Measurements from ENCODE around the gene ATG2B. TPM values are rescaled to one million over a fixed set of nuclear protein-coding genes. Genes with fewer than 3 reads are reported as not detected.

The ATG2B gene
- total RNA-seq, 4 donors from 2014 or later = 17.1 to 56.6 (median 41.6) TPM

DNA sequence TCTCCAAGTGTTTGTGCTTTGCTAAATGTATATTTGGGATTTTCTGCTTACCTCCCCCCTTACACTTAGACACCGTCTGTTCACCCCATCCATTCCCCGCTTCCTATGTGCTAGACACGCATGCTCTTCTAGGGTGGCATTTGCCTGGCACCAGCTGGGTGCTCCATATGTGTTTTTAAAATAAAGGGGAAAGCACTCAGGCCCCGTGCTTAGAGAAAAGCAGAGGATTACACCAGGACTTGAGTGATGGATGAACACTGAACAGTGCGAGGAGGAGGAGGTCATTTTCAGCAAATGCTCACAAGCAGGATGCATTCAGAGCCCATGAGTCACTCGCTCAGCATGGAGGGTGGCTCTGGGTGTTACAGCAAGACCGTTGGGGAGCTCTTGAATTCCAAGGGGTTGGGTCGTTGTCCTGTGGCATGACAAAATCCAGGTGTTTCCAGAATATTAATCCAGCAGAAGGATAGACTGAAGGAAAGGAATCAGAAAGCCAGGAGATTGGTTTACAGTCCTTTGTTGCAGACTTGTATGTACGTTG, 110.1 kb downstream of the ATG2B start:
- H3K4me1 ChIP-seq = peaks cover 0 to 4% of the 10 kb centered on the region in 2 donors
- no peaks in the 10 kb centered on the region for H3K36me3 ChIP-seq
- no peaks in the 10 kb centered on the region for H3K27me3 ChIP-seq
- intact Hi-C loops (cut with DNase I; ENCODE audit: low total_unique reads) = no loop called here
- DNase-seq = peak in 1 of 2 donors; percentile 48
- no peak overlapping the region for H3K27ac ChIP-seq
- no peak overlapping the region for H3K4me3 ChIP-seq
- no peak for TF ChIP-seq POLR2A (IDR thresholded peaks at IDR 0.05)
- TF ChIP-seq, protein P1, sequence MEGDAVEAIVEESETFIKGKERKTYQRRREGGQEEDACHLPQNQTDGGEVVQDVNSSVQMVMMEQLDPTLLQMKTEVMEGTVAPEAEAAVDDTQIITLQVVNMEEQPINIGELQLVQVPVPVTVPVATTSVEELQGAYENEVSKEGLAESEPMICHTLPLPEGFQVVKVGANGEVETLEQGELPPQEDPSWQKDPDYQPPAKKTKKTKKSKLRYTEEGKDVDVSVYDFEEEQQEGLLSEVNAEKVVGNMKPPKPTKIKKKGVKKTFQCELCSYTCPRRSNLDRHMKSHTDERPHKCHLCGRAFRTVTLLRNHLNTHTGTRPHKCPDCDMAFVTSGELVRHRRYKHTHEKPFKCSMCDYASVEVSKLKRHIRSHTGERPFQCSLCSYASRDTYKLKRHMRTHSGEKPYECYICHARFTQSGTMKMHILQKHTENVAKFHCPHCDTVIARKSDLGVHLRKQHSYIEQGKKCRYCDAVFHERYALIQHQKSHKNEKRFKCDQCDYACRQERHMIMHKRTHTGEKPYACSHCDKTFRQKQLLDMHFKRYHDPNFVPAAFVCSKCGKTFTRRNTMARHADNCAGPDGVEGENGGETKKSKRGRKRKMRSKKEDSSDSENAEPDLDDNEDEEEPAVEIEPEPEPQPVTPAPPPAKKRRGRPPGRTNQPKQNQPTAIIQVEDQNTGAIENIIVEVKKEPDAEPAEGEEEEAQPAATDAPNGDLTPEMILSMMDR (IDR thresholded peaks at IDR 0.05) = no peak
- no peaks in the 10 kb centered on the region for H3K9me3 ChIP-seq

DNA sequence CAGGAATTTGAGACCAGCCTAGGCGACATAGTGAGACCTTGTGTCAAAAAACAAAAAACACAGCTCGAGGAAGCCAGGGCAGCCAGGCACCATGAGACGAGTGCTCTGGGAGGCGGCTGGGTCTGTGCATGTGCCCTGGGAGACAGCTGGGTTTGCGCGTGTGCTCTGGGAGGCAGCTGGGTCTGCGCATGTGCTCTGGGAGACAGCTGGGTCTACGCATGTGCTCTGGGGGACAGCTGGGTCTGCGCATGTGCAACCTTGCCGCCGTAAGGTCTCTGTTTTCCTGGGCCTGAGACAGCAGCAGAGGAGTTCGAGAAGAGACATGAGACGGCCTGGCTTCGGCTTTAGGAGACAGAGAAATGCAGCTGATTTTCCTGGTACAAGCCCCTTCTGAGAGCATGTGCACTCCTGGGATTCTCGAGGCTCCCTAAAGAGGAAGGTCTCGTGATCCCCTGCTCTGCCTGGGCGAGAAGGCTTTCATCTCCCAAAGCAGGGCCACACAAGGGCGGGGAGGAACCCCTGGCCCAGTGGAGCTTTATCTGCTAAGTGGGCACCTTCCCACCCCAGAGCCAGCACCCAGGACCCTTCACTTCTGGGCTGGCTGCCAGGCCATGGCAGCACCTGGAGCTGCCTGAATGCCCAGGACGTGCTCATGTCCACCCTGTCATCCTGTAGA, 110.7 kb downstream of the ATG2B start:
- intact Hi-C loops (cut with DNase I; ENCODE audit: low total_unique reads) = no loop called here
- H3K27ac ChIP-seq = no peak overlapping the region
- no peak for DNase-seq
- no peak for TF ChIP-seq POLR2A (IDR thresholded peaks at IDR 0.05)
- TF ChIP-seq, protein P1 (IDR thresholded peaks at IDR 0.05) = no peak
- no peaks in the 10 kb centered on the region for H3K9me3 ChIP-seq
- H3K4me3 ChIP-seq = no peak overlapping the region
- peaks cover 0 to 4% of the 10 kb centered on the region in 2 donors for H3K4me1 ChIP-seq
- no peaks in the 10 kb centered on the region for H3K27me3 ChIP-seq
- H3K36me3 ChIP-seq = no peaks in the 10 kb centered on the region

GRCh38 chr14:96251656-96252155, 111.4 kb downstream of the ATG2B start:
- intact Hi-C loops (cut with DNase I; ENCODE audit: low total_unique reads) = no loop called here
- H3K4me1 ChIP-seq = peaks cover 0 to 4% of the 10 kb centered on the region in 2 donors

GRCh38 chr14:96250485-96250884, 112.7 kb downstream of the ATG2B start:
- TF ChIP-seq, protein P1 (IDR thresholded peaks at IDR 0.05) = no peak
- TF ChIP-seq POLR2A (IDR thresholded peaks at IDR 0.05) = no peak
- H3K36me3 ChIP-seq = no peaks in the 10 kb centered on the region
- peaks cover 0 to 4% of the 10 kb centered on the region in 2 donors for H3K4me1 ChIP-seq
- no peak overlapping the region for H3K4me3 ChIP-seq
- no peak overlapping the region for H3K27ac ChIP-seq
- H3K9me3 ChIP-seq = no peaks in the 10 kb centered on the region
- intact Hi-C loops (cut with DNase I; ENCODE audit: low total_unique reads) = no loop called here
- DNase-seq = no peak
- no peaks in the 10 kb centered on the region for H3K27me3 ChIP-seq

More at GRCh38 chr14:96251656-96252155, 111.4 kb downstream of the ATG2B start:
- Histone ChIP-seq H3K4me3 (no peak overlapping the region), H3K9me3 (no peaks in the 10 kb centered on the region), H3K27ac (no peak overlapping the region), H3K36me3 (no peaks in the 10 kb centered on the region), H3K27me3 (no peaks in the 10 kb centered on the region)
- no peak for TF ChIP-seq POLR2A (IDR thresholded peaks at IDR 0.05)
- TF ChIP-seq, protein P1 (IDR thresholded peaks at IDR 0.05) = no peak
- DNase-seq = no peak

DNA sequence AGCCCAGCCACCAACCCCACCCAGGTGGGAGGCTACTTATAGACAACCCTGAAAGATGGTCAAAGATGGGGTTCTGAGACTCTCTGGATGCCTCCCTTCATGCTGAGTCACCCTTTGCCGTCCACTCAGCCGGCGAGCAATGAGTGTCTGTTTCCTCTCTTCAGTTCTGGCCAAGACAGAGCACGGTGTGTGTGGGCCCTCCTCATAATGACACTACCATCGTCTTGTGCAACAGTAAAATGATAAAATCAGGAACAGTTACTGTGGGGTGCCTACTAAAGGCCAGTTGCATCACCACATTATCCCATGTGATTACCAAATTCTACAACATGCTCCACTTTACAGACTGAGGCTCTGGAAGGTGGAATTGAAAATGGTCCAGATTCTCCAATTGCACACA, 114.1 kb downstream of the ATG2B start:
- H3K4me3 ChIP-seq = no peak overlapping the region
- no peaks in the 10 kb centered on the region for H3K4me1 ChIP-seq
- H3K27ac ChIP-seq = no peak overlapping the region
- peak; percentile 46 to 62 for DNase-seq
- intact Hi-C loops (cut with DNase I; ENCODE audit: low total_unique reads) = no loop called here
- no peaks in the 10 kb centered on the region for H3K9me3 ChIP-seq
- H3K36me3 ChIP-seq = no peaks in the 10 kb centered on the region
- H3K27me3 ChIP-seq = no peaks in the 10 kb centered on the region
- TF ChIP-seq POLR2A (IDR thresholded peaks at IDR 0.05) = no peak
- TF ChIP-seq, protein P1 (IDR thresholded peaks at IDR 0.05) = no peak
